ENCODE measurements around the gene WHRN. TPM values are rescaled to one million over a fixed set of nuclear protein-coding genes. Genes with fewer than 3 reads are reported as not detected.

Gene WHRN
- total and polyA plus RNA-seq, 9 of the 15 experiments (the other 6 are each of a cell fraction or from before 2014, with no cell fraction given): 0.31 to 14.1 (median 3.0) TPM

DNA sequence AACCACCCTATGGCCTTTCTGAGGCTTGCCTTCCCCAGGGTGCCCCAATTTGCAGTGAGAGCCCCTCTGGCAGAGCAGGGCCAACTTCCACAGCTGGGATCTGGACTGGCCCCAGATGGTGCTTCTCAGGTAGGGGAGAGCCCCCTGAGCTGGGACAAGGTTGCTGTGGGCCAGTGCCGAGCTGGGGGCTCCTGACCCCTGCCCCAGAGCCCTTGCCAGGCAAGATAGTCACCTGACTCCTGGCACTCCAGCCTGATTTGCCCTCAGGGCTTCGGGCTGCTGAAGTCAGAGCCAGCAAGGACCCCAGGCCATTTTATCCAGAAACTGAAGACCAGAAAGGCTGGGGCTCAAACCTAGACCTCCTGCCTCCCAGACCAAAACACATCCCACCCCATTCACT, 84.1 kb downstream of the WHRN start:
- Histone ChIP-seq H3K9me1 (ENCODE audit: control insufficient read depth, insufficient read depth, low read length) (no peaks in the 10 kb centered on the region), H3K4me2 (ENCODE audit: insufficient read depth, low read length) (no peak overlapping the region), H3K9me3 (replicated peaks; ENCODE audit: control insufficient read depth, insufficient read depth, low read depth, low read length) (no peaks in the 10 kb centered on the region), H3K36me3 (ENCODE audit: control insufficient read depth, insufficient read depth, low read length) (0 out of 3 replicates have a peak, but pooled peaks cover 3% of the 10 kb centered on the region), H3K4me1 (replicated peaks in 1 of 2; ENCODE audit: control insufficient read depth in 2 of 2, insufficient read depth in 2 of 2, low read length in 2 of 2) (peaks cover 0 to 3% of the 10 kb centered on the region in 2 experiments; a peak in 2 of 5 replicates), H2AFZ (ENCODE audit: low read depth, low read length) (no peak overlapping the region), H3K4me3 (no peak overlapping the region), H3K9ac (ENCODE audit: insufficient read depth in 1 of 2, low read depth in 2 of 2, low read length in 2 of 2) (no peak overlapping the region), H3K79me2 (ENCODE audit: control insufficient read depth, insufficient read depth, low read length) (no peaks in the 10 kb centered on the region), H3K27me3 (ENCODE audit: control insufficient read depth in 2 of 2, insufficient read depth in 2 of 2, low read length in 2 of 2) (no peaks in the 10 kb centered on the region), H4K20me1 (replicated peaks; ENCODE audit: control insufficient read depth, insufficient read depth, low read length) (no peaks in the 10 kb centered on the region), H3K27ac (ENCODE audit: extremely low read depth, low read depth, low read length) (no peak overlapping the region)
- POLR2A ChIA-PET: interaction anchor here (0.6 to 1.2 kb wide), 2 partner anchors 12 to 38 kb away, joined by 3 read pairs; no protein-coding TSS in a partner anchor
- WGBS (ENCODE audit: insufficient coverage, low coverage, missing lambda C conversion rate): 14% methylated on average over 2 of the region's 2 CpGs
- FAIRE-seq: no peak
- CTCF ChIA-PET (ENCODE audit: low intra/inter-chr PET ratio): no interaction called here
- TF ChIP-seq ETS1 (conservative IDR thresholded peaks at IDR 0.05; ENCODE audit: control insufficient read depth, low read depth, low read length): no peak
- no peak for TF ChIP-seq CTCF (IDR thresholded peaks at IDR 0.05 in 2 of 3, conservative IDR thresholded peaks at IDR 0.05 in 1 of 3; ENCODE audit: insufficient read depth in 2 of 3, low read depth in 1 of 3, low read length in 3 of 3)
- ATAC-seq: no peak
- intact Hi-C loops (cut with micrococcal nuclease): no loop called here
- no peak for DNase-seq (ENCODE audit: extremely low read depth in 1 of 4, low spot score in 3 of 4)
- in situ Hi-C loops (cut with MboI): no loop called here
- no TSS peak for BruUV-seq (replicated peaks)

Data from K562 (cell line).